Measurements from ENCODE around the gene EMC8. TPM values are rescaled to one million over a fixed set of nuclear protein-coding genes. Genes with fewer than 3 reads are reported as not detected.

EMC8 gene
- total and polyA plus RNA-seq, 4 donors: 12.0 to 12.4 (median 12.2) TPM

DNA sequence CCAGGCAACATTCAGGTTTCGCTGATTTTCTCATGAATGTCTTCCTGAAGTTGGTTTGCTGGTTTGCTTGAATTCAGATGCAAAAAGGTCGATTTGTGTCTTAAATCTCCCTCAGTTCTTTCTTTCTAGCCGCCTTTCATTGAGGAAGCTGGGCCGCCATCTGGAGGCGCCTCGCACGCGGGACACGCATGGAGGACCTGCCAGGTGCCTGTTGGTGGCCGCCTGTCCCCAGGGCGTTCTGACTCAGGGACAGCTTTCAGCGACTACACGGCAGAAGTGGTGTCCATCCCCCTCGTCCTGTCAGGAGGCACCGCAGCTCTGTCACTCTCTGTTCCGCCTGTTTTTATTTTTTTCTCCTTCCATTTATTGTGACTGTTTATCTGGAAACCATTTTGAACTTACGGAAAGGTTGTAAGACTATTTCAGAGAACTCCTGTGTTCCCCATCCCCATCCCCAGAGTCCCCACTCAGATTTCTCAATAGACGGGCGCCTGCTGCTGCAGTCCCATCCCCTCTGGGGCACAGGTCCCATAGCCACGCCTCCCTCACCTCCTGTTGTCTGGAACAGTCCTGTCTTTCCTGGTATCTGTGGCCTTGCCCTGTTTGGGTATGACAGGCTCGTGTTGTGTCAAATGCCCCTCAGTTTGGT, 33.4 kb upstream of the EMC8 start:
- Histone ChIP-seq H3K27me3 (ENCODE audit: control insufficient read depth in 4 of 4, insufficient read depth in 4 of 4, low read length in 3 of 4) (no peaks in the 10 kb centered on the region), H3K9me3 (ENCODE audit: control insufficient read depth in 4 of 4, low read length in 3 of 4) (peaks cover 0 to 2% (median 0%) of the 10 kb centered on the region in 4 donors), H3K4me3 (ENCODE audit: low read depth in 1 of 3, low read length in 3 of 3) (no peak overlapping the region), H3K27ac (ENCODE audit: low read depth in 1 of 2, low read length in 2 of 2) (no peak overlapping the region), H3K4me1 (ENCODE audit: control insufficient read depth in 4 of 4, insufficient read depth in 4 of 4, low read length in 3 of 4) (no peaks in the 10 kb centered on the region), H3K9ac (ENCODE audit: low read depth in 1 of 2, low read length in 2 of 2) (no peak overlapping the region), H3K36me3 (ENCODE audit: control insufficient read depth in 4 of 4, insufficient read depth in 3 of 4, low read depth in 1 of 4, low read length in 3 of 4) (no peaks in the 10 kb centered on the region)
- 88% methylated on average over 21 of the region's 21 CpGs for WGBS
- TF ChIP-seq EGR1 (IDR thresholded peaks at IDR 0.05; ENCODE audit: low read depth in 2 of 2) (no peak), HNF4A (conservative IDR thresholded peaks at IDR 0.05) (no peak), HNF4G (IDR thresholded peaks at IDR 0.05) (no peak), JUND (IDR thresholded peaks at IDR 0.05) (no peak), RXRA (IDR thresholded peaks at IDR 0.05) (no peak), TAF1 (conservative IDR thresholded peaks at IDR 0.05) (no peak), FOXA2 (IDR thresholded peaks at IDR 0.05) (no peak), ATF3 (IDR thresholded peaks at IDR 0.05) (no peak)
- TF ChIP-seq, protein P1, sequence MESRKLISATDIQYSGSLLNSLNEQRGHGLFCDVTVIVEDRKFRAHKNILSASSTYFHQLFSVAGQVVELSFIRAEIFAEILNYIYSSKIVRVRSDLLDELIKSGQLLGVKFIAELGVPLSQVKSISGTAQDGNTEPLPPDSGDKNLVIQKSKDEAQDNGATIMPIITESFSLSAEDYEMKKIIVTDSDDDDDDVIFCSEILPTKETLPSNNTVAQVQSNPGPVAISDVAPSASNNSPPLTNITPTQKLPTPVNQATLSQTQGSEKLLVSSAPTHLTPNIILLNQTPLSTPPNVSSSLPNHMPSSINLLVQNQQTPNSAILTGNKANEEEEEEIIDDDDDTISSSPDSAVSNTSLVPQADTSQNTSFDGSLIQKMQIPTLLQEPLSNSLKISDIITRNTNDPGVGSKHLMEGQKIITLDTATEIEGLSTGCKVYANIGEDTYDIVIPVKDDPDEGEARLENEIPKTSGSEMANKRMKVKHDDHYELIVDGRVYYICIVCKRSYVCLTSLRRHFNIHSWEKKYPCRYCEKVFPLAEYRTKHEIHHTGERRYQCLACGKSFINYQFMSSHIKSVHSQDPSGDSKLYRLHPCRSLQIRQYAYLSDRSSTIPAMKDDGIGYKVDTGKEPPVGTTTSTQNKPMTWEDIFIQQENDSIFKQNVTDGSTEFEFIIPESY (IDR thresholded peaks at IDR 0.05): no peak
- DNase-seq (ENCODE audit: low spot score): no peak

- Histone ChIP-seq H3K27ac (ENCODE audit: low read depth in 1 of 2, low read length in 2 of 2) (no peak overlapping the region), H3K9ac (ENCODE audit: low read depth in 1 of 2, low read length in 2 of 2) (no peak overlapping the region), H3K9me3 (ENCODE audit: control insufficient read depth in 4 of 4, low read length in 3 of 4) (peaks cover 0 to 2% (median 0%) of the 10 kb centered on the region in 4 donors), H3K4me3 (ENCODE audit: low read depth in 1 of 3, low read length in 3 of 3) (no peak overlapping the region), H3K4me1 (ENCODE audit: control insufficient read depth in 4 of 4, insufficient read depth in 4 of 4, low read length in 3 of 4) (no peaks in the 10 kb centered on the region), H3K27me3 (ENCODE audit: control insufficient read depth in 4 of 4, insufficient read depth in 4 of 4, low read length in 3 of 4) (no peaks in the 10 kb centered on the region), H3K36me3 (ENCODE audit: control insufficient read depth in 4 of 4, insufficient read depth in 3 of 4, low read depth in 1 of 4, low read length in 3 of 4) (no peaks in the 10 kb centered on the region)
- TF ChIP-seq CTCF (IDR thresholded peaks at IDR 0.05; ENCODE audit: low read depth, low read length, missing input control) (no peak), HNF4A (conservative IDR thresholded peaks at IDR 0.05) (no peak), FOXA1 (IDR thresholded peaks at IDR 0.05) (no peak), YY1 (IDR thresholded peaks at IDR 0.05) (no peak), RAD21 (IDR thresholded peaks at IDR 0.05) (no peak)
- TF ChIP-seq, protein P1 (IDR thresholded peaks at IDR 0.05): no peak
- 86% methylated on average over 9 of the region's 9 CpGs for WGBS
- DNase-seq (ENCODE audit: low spot score): no peak
Measured at GRCh38 chr16:85830821-85831220, 31.5 kb upstream of the EMC8 start.

Measured in liver (tissue), 9 donors.